ENCODE measurements around the gene GDF15.
A peak's percentile ranks its signal among the peaks of the same experiment; 100 is the strongest.

Gene GDF15

GRCh38 chr19:18436671-18437490 is 50.9 kb downstream of the GDF15 start:
- peak; percentile 70 to 78 (median 70) for DNase-seq
- no peak overlapping the region for H3K27ac ChIP-seq (ENCODE audit: insufficient read depth, low read length, poor library complexity, severe bottlenecking)
- H3K4me1 ChIP-seq (ENCODE audit: control insufficient read depth, insufficient read depth, low read length, poor library complexity, severe bottlenecking): peaks cover 29% of the 10 kb centered on the region

GRCh38 chr19:18437491-18438330 is 51.8 kb downstream of the GDF15 start, which contains the start of gene ISYNA1:
ISYNA1 (minus strand) TSS chr19:18438133; CDS start chr19:18437979, 154 bp downstream.
- peak; percentile 51 to 60 (median 55) for DNase-seq
- Histone ChIP-seq H3K4me3 (ENCODE audit: insufficient read depth, low read depth, low read length, poor library complexity, severe bottlenecking) (peak within 1 kb of the TSS; percentile 64), H3K9me3 (ENCODE audit: control insufficient read depth, low read length) (no peaks in the 10 kb centered on the region), H3K36me3 (ENCODE audit: control insufficient read depth, insufficient read depth, low read length) (no peaks in the 10 kb centered on the region), H3K4me1 (ENCODE audit: control insufficient read depth, insufficient read depth, low read length, poor library complexity, severe bottlenecking) (peaks cover 34% of the 10 kb centered on the region), H3K27ac (ENCODE audit: insufficient read depth, low read length, poor library complexity, severe bottlenecking) (peak within 1 kb of the TSS; percentile 62), H3K27me3 (replicated peaks; ENCODE audit: control insufficient read depth, insufficient read depth, low read length, poor library complexity, severe bottlenecking) (no peaks in the 10 kb centered on the region)

More at GRCh38 chr19:18436671-18437490, 50.9 kb downstream of the GDF15 start:
- H3K4me3 ChIP-seq (ENCODE audit: insufficient read depth, low read depth, low read length, poor library complexity, severe bottlenecking): peak overlapping the region; percentile 64
- no peaks in the 10 kb centered on the region for H3K36me3 ChIP-seq (ENCODE audit: control insufficient read depth, insufficient read depth, low read length)
- no peaks in the 10 kb centered on the region for H3K9me3 ChIP-seq (ENCODE audit: control insufficient read depth, low read length)
- no peaks in the 10 kb centered on the region for H3K27me3 ChIP-seq (replicated peaks; ENCODE audit: control insufficient read depth, insufficient read depth, low read length, poor library complexity, severe bottlenecking)

- Histone ChIP-seq H3K27ac (ENCODE audit: insufficient read depth, low read length, poor library complexity, severe bottlenecking) (peak overlapping the region; percentile 62), H3K9me3 (ENCODE audit: control insufficient read depth, low read length) (no peaks in the 10 kb centered on the region), H3K36me3 (ENCODE audit: control insufficient read depth, insufficient read depth, low read length) (peaks cover 3% of the 10 kb centered on the region), H3K4me3 (ENCODE audit: insufficient read depth, low read depth, low read length, poor library complexity, severe bottlenecking) (peak overlapping the region; percentile 64), H3K27me3 (replicated peaks; ENCODE audit: control insufficient read depth, insufficient read depth, low read length, poor library complexity, severe bottlenecking) (no peaks in the 10 kb centered on the region), H3K4me1 (ENCODE audit: control insufficient read depth, insufficient read depth, low read length, poor library complexity, severe bottlenecking) (peaks cover 28% of the 10 kb centered on the region)
- DNase-seq: no peak
Measured at GRCh38 chr19:18438331-18439024, 52.5 kb downstream of the GDF15 start.

Data from effector memory CD4-positive, alpha-beta T cell (primary cell).